Natural killer cell (primary cell): ENCODE results near the gene MAP2K3. TPM values are rescaled to one million over a fixed set of nuclear protein-coding genes. Genes with fewer than 3 reads are reported as not detected.
A peak's percentile ranks its signal among the peaks of the same experiment; 100 is the strongest.

Source experiments
- ATAC-seq, 3 donors: fragments of 150-1000 bp in 2 of 3; fragments of 200-7000 bp in 1 of 3; cut with Tn5 transposase; 1 replicate in 1 of 3; 2 replicates in 2 of 3; pipeline ENCODE4 v1.10.0; 2021; ENCODE audit warnings: mild to moderate bottlenecking in 2 of 3, moderate library complexity in 2 of 3
- DNase-seq, 2 donors: peaks; one replicate each; pipeline versions ENCODE4 v3.0.0 to v3.0.0-alpha.2; 2013 to 2021; ENCODE audit warnings: mixed read lengths in 1 of 2
- H3K27ac ChIP-seq: one replicate; pipeline ENCODE4 v1.5.1; 2013; ENCODE audit warnings: mild to moderate bottlenecking, low read length
- H3K27me3 ChIP-seq: one replicate; pipeline ENCODE4 v1.6.1; 2013; ENCODE audit warnings: low read length; ENCODE audit not compliant: control insufficient read depth, insufficient read depth
- H3K36me3 ChIP-seq: one replicate; pipeline ENCODE4 v1.6.1; 2013; ENCODE audit warnings: low read length; ENCODE audit not compliant: control insufficient read depth, insufficient read depth
- H3K4me1 ChIP-seq: one replicate; pipeline ENCODE4 v1.6.1; 2013; ENCODE audit warnings: low read length; ENCODE audit not compliant: control insufficient read depth, insufficient read depth
- H3K4me3 ChIP-seq: one replicate; pipeline ENCODE4 v1.5.1; 2013; ENCODE audit warnings: low read length
- H3K9me3 ChIP-seq: one replicate; pipeline ENCODE4 v1.6.1; 2013; ENCODE audit warnings: low read length; ENCODE audit not compliant: control insufficient read depth, insufficient read depth
- H3K27ac Mint-ChIP-seq, 2 donors: one replicate each; pipeline ENCODE4 v1.8.0; 2022; ENCODE audit warnings: mild to moderate bottlenecking in 2 of 2, mixed read lengths in 2 of 2, moderate library complexity in 1 of 2
- H3K27me3 Mint-ChIP-seq, 2 donors: one replicate each; pipeline ENCODE4 v1.8.0; 2022; ENCODE audit warnings: low read depth in 2 of 2, mixed read lengths in 2 of 2
- H3K36me3 Mint-ChIP-seq: one replicate; pipeline ENCODE4 v1.8.0; 2022; ENCODE audit warnings: mixed read lengths
- H3K4me1 Mint-ChIP-seq, 2 donors: one replicate each; pipeline ENCODE4 v1.8.0; 2022; ENCODE audit warnings: mixed read lengths in 2 of 2
- H3K4me3 Mint-ChIP-seq: one replicate; pipeline ENCODE4 v1.8.0; 2022; ENCODE audit warnings: mild to moderate bottlenecking, moderate library complexity, mixed read lengths
- H3K9me3 Mint-ChIP-seq, 2 donors: one replicate each; pipeline ENCODE4 v1.8.0; 2022; ENCODE audit warnings: mixed read lengths in 2 of 2
- WGBS: methylation state at CpG from one replicate; pipeline ENCODE4 v1.1.7; 2013; ENCODE audit warnings: missing lambda C conversion rate; ENCODE audit not compliant: insufficient coverage; 5-methylcytosine and 5-hydroxymethylcytosine counted together
- intact Hi-C: fragments of 100-400 bp; cut with micrococcal nuclease; formaldehyde crosslinking; loops from one replicate; pipeline ENCODE4 v1.14.2; 2022
- total RNA-seq, 4 donors: library from RNA; stranded (reverse); fragments of 120-200 nt in 1 of 4; gene quantifications; one replicate each; pipeline versions ENCODE4 v1.2.3 to v1.2.4, GENCODE V29; 2013 to 2022
- TF ChIP-seq, protein P1 (sequence below): fragments of 200-600 bp; IDR thresholded peaks from one replicate; pipeline ENCODE4 v1.8.0; 2022; ENCODE audit warnings: antibody characterized with exemption

MAP2K3 gene
- 100 to 1,000 TPM; 139 to 165 (median 162) TPM for total RNA-seq
- 38.9 TPM for total RNA-seq (2013)

DNA sequence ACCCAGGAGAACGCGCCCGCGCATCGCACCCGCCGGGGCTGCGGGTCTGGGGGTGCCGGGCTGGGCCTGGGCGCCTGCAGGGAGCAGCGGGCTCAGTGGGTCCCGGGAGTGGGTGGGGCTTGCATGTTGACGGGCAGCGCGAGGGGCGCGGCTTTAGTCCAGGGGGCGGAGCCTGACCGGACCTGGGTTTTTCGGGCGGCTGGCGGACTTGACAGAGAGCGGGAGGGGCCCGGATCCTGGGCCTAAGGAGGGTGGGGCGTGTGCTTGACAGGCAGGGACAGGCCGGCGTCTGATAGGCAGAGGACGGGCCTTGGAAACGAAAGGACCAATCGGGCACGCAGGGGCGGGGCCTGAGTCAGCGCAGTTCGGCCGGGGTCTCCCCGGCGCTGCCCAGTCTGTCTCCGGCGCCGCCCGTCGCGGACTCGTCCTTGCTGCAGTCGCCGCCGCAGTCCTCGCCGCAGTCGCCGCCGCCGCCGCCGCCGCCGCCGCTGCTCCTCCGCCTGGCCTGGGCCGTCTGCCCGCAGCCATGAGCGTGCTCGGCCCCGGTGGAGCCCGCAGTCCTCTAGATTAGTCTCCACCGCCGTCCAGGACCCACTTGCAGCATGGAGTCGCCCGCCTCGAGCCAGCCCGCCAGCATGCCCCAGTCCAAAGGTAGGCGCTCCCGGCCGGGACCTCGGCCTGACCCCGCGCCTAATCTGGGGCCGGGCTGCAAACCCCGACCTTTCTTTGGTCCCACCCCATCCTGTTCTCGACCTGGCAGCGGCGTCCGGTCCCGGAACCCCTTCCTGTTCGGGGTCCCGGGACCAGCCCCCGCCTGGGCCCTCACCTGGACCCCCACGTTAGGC, at the start of gene MAP2K3:
Gene MAP2K3 (plus strand): TSS at position 393 of the 845 bp plus-strand sequence. CDS start 210 bp downstream, at position 603.
- H3K4me3 Mint-ChIP-seq = peak within 1 kb of the TSS; percentile 96
- Histone ChIP-seq H3K9me3 (no peaks in the 10 kb centered on the region), H3K4me1 (peaks cover 69% of the 10 kb centered on the region), H3K36me3 (no peaks in the 10 kb centered on the region), H3K27ac (peak within 1 kb of the TSS; percentile 97), H3K27me3 (no peaks in the 10 kb centered on the region), H3K4me3 (peak within 1 kb of the TSS; percentile 88)
- TF ChIP-seq, protein P1, sequence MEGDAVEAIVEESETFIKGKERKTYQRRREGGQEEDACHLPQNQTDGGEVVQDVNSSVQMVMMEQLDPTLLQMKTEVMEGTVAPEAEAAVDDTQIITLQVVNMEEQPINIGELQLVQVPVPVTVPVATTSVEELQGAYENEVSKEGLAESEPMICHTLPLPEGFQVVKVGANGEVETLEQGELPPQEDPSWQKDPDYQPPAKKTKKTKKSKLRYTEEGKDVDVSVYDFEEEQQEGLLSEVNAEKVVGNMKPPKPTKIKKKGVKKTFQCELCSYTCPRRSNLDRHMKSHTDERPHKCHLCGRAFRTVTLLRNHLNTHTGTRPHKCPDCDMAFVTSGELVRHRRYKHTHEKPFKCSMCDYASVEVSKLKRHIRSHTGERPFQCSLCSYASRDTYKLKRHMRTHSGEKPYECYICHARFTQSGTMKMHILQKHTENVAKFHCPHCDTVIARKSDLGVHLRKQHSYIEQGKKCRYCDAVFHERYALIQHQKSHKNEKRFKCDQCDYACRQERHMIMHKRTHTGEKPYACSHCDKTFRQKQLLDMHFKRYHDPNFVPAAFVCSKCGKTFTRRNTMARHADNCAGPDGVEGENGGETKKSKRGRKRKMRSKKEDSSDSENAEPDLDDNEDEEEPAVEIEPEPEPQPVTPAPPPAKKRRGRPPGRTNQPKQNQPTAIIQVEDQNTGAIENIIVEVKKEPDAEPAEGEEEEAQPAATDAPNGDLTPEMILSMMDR = no peak
- DNase-seq (peak; percentile 96 to 98), ATAC-seq (peak; percentile 64 to 86 (median 74))
- intact Hi-C loops = loop anchor here (1.0 to 5.0 kb wide), 4 partner anchors 16 to 173 kb away; partner anchors contain the start of gene TMEM11
- H3K9me3 Mint-ChIP-seq = no peaks in the 10 kb centered on the region
- no peaks in the 10 kb centered on the region for H3K36me3 Mint-ChIP-seq
- under 1% methylated on average over 88 of the region's 88 CpGs for WGBS
- H3K27ac Mint-ChIP-seq = peak within 1 kb of the TSS; percentile 96 to 99
- H3K27me3 Mint-ChIP-seq = no peaks in the 10 kb centered on the region
- H3K4me1 Mint-ChIP-seq = peaks cover 49 to 74% of the 10 kb centered on the region in 2 donors

- Mint-ChIP-seq H3K36me3 (no peaks in the 10 kb centered on the region), H3K27ac (no peak overlapping the region), H3K27me3 (no peaks in the 10 kb centered on the region), H3K4me3 (no peak overlapping the region), H3K9me3 (peaks cover 3 to 4% of the 10 kb centered on the region in 2 donors), H3K4me1 (peaks cover 0 to 4% of the 10 kb centered on the region in 2 donors)
- TF ChIP-seq, protein P1 = no peak
- WGBS = 85% methylated on average over 1 of the region's 1 CpG
- ATAC-seq (no peak), DNase-seq (no peak)
- Histone ChIP-seq H3K4me1 (no peaks in the 10 kb centered on the region), H3K27me3 (no peaks in the 10 kb centered on the region), H3K27ac (no peak overlapping the region), H3K36me3 (no peaks in the 10 kb centered on the region), H3K9me3 (peaks cover 2% of the 10 kb centered on the region), H3K4me3 (no peak overlapping the region)
- intact Hi-C loops = no loop called here
Observed at GRCh38 chr17:21235921-21236320, 48.6 kb upstream of the MAP2K3 start.

- Histone ChIP-seq H3K27ac (no peak overlapping the region), H3K4me1 (no peaks in the 10 kb centered on the region), H3K4me3 (no peak overlapping the region), H3K27me3 (no peaks in the 10 kb centered on the region), H3K9me3 (no peaks in the 10 kb centered on the region), H3K36me3 (peaks cover 5% of the 10 kb centered on the region)
- TF ChIP-seq, protein P1 = no peak
- Mint-ChIP-seq H3K4me1 (peaks cover 2 to 6% of the 10 kb centered on the region in 2 donors), H3K27me3 (no peaks in the 10 kb centered on the region), H3K4me3 (no peak overlapping the region), H3K27ac (no peak overlapping the region), H3K9me3 (no peaks in the 10 kb centered on the region), H3K36me3 (no peaks in the 10 kb centered on the region)
- DNase-seq (peak in 1 of 2 donors; percentile 19), ATAC-seq (peak in 2 of 3 donors; percentile 53 to 54)
- intact Hi-C loops = no loop called here
- WGBS = 93% methylated on average over 12 of the region's 12 CpGs
Observed at GRCh38 chr17:21239680-21240368, 44.7 kb upstream of the MAP2K3 start.
